WTC11 (cell line): Measurements from ENCODE around the gene FAM114A2. TPM values are rescaled to one million over a fixed set of nuclear protein-coding genes. Genes with fewer than 3 reads are reported as not detected.

Source experiments
- ATAC-seq: fragments of 200-7000 bp; cut with Tn5 transposase; 2 replicates; pipeline ENCODE4 v1.10.0; 2021; ENCODE audit warnings: mild to moderate bottlenecking, moderate library complexity
- CTCF ChIA-PET: fragments of 300-600 bp; sonication (Branson Sonifier 250); formaldehyde crosslinking; loops from one replicate; lab custom pipeline; 2021; ENCODE audit warnings: antibody characterized with exemption; lab: Charles Lee
- POLR2A ChIA-PET: fragments of 350-600 bp; sonication (Branson Sonifier 250); formaldehyde crosslinking; loops from one replicate; lab custom pipeline; 2021; ENCODE audit warnings: antibody characterized with exemption; lab: Charles Lee
- DNase-seq: peaks from one replicate; pipeline ENCODE4 v3.0.0; 2021; ENCODE audit warnings: low spot score
- H3K27ac Mint-ChIP-seq: 2 replicates; pipeline ENCODE4 v1.8.0; 2021; ENCODE audit warnings: mixed read lengths
- H3K27me3 Mint-ChIP-seq: 2 replicates; pipeline ENCODE4 v1.8.0; 2021; ENCODE audit warnings: low read depth, mild to moderate bottlenecking, moderate library complexity, mixed read lengths
- H3K36me3 Mint-ChIP-seq: 2 replicates; pipeline ENCODE4 v1.8.0; 2021; ENCODE audit warnings: mixed read lengths
- H3K4me1 Mint-ChIP-seq: 2 replicates; pipeline ENCODE4 v1.8.0; 2022; ENCODE audit warnings: mixed read lengths
- H3K4me3 Mint-ChIP-seq: 2 replicates; pipeline ENCODE4 v1.8.0; 2021; ENCODE audit warnings: mild to moderate bottlenecking, moderate library complexity, mixed read lengths
- H3K9me3 Mint-ChIP-seq: 2 replicates; pipeline ENCODE4 v1.8.0; 2021; ENCODE audit warnings: mixed read lengths
- ATF2 ChIP-seq: sonication (generic); formaldehyde crosslinking; IDR thresholded peaks from 2 replicates; pipeline ENCODE4 v1.8.1; 2022; ENCODE audit warnings: low read depth, missing genetic modification reagents, borderline replicate concordance
- CBFB ChIP-seq: sonication (generic); formaldehyde crosslinking; IDR thresholded peaks from 2 replicates; pipeline ENCODE4 v1.8.1; 2022; ENCODE audit warnings: mild to moderate bottlenecking, low read depth, missing genetic modification reagents
- CDX4 ChIP-seq: fragments of 250-450 bp; sonication (Bioruptor Pico); IDR thresholded peaks from 2 replicates; pipeline ENCODE4 v1.9.0; 2021; ENCODE audit warnings: moderate library complexity, mild to moderate bottlenecking, inconsistent platforms, borderline replicate concordance
- ELF4 ChIP-seq: sonication (generic); formaldehyde crosslinking; IDR thresholded peaks from 2 replicates; pipeline ENCODE4 v1.8.1; 2022; ENCODE audit warnings: low read depth, mild to moderate bottlenecking, moderate library complexity, missing genetic modification reagents
- EMX1 ChIP-seq: fragments of 250-450 bp; sonication (Bioruptor Pico); IDR thresholded peaks from 2 replicates; pipeline ENCODE4 v1.8.0; 2021; ENCODE audit warnings: mild to moderate bottlenecking
- FOXK1 ChIP-seq: sonication (generic); formaldehyde crosslinking; IDR thresholded peaks from 2 replicates; pipeline ENCODE4 v1.8.0; 2022; ENCODE audit warnings: mild to moderate bottlenecking, moderate library complexity, missing genetic modification reagents
- GRHL2 ChIP-seq: fragments of 250-450 bp; sonication (Bioruptor Pico); IDR thresholded peaks from 2 replicates; pipeline ENCODE4 v1.8.0; 2022; ENCODE audit warnings: mild to moderate bottlenecking, moderate library complexity; ENCODE audit not compliant: insufficient replicate concordance, severe bottlenecking
- JAZF1 ChIP-seq: fragments of 250-450 bp; sonication (Bioruptor Pico); IDR thresholded peaks from 2 replicates; pipeline ENCODE4 v1.9.0; 2021; ENCODE audit warnings: moderate library complexity, mild to moderate bottlenecking, inconsistent platforms
- NFATC4 ChIP-seq: fragments of 250-450 bp; sonication (Bioruptor Pico); IDR thresholded peaks from 2 replicates; pipeline ENCODE4 v1.9.0; 2021; ENCODE audit warnings: mild to moderate bottlenecking
- NR1H2 ChIP-seq: sonication (generic); formaldehyde crosslinking; IDR thresholded peaks from 2 replicates; pipeline ENCODE4 v1.9.0; 2021; ENCODE audit warnings: mild to moderate bottlenecking, moderate library complexity, missing genetic modification reagents
- OVOL2 ChIP-seq: fragments of 250-450 bp; sonication (Bioruptor Pico); IDR thresholded peaks from 2 replicates; pipeline ENCODE4 v1.9.0; 2021; ENCODE audit warnings: mild to moderate bottlenecking, borderline replicate concordance
- RELA ChIP-seq: sonication (generic); formaldehyde crosslinking; IDR thresholded peaks from 2 replicates; pipeline ENCODE4 v1.8.1; 2022; ENCODE audit warnings: missing genetic modification reagents, mild to moderate bottlenecking, borderline replicate concordance
- STAT6 ChIP-seq: sonication (generic); formaldehyde crosslinking; conservative IDR thresholded peaks from 2 replicates; pipeline ENCODE4 v1.8.1; 2023; ENCODE audit warnings: mild to moderate bottlenecking, low read depth, missing genetic modification reagents, moderate library complexity
- TEAD1 ChIP-seq: sonication (generic); formaldehyde crosslinking; IDR thresholded peaks from 2 replicates; pipeline ENCODE4 v1.8.0; 2022; ENCODE audit warnings: mild to moderate bottlenecking, missing genetic modification reagents
- USF2 ChIP-seq: sonication (generic); formaldehyde crosslinking; IDR thresholded peaks from 2 replicates; pipeline ENCODE4 v1.8.1; 2023; ENCODE audit warnings: mild to moderate bottlenecking, missing genetic modification reagents, moderate library complexity
- ZBTB21 ChIP-seq: sonication (generic); formaldehyde crosslinking; IDR thresholded peaks from 2 replicates; pipeline ENCODE4 v1.8.1; 2023; ENCODE audit warnings: mild to moderate bottlenecking, missing genetic modification reagents, borderline replicate concordance
- ZMAT4 ChIP-seq: fragments of 250-450 bp; sonication (Bioruptor Pico); IDR thresholded peaks from 2 replicates; pipeline ENCODE4 v1.9.0; 2021; ENCODE audit warnings: mild to moderate bottlenecking
- ZNF121 ChIP-seq: sonication (generic); formaldehyde crosslinking; IDR thresholded peaks from 2 replicates; pipeline ENCODE4 v1.8.0; 2023; ENCODE audit warnings: missing genetic modification reagents
- ZNF232 ChIP-seq: sonication (generic); formaldehyde crosslinking; IDR thresholded peaks from 2 replicates; pipeline ENCODE4 v1.8.0; 2022; ENCODE audit warnings: mild to moderate bottlenecking, missing genetic modification reagents
- ZNF263 ChIP-seq: sonication (generic); formaldehyde crosslinking; IDR thresholded peaks from 2 replicates; pipeline ENCODE4 v1.8.1; 2022; ENCODE audit warnings: low read depth, mild to moderate bottlenecking, moderate library complexity, missing genetic modification reagents
- ZNF281 ChIP-seq: sonication (generic); formaldehyde crosslinking; IDR thresholded peaks from 2 replicates; pipeline ENCODE4 v1.8.0; 2023; ENCODE audit warnings: mild to moderate bottlenecking, missing genetic modification reagents
- ZNF317 ChIP-seq: sonication (generic); formaldehyde crosslinking; IDR thresholded peaks from 2 replicates; pipeline ENCODE4 v1.8.1; 2023; ENCODE audit warnings: low read depth, mild to moderate bottlenecking, moderate library complexity, missing genetic modification reagents, borderline replicate concordance
- total RNA-seq: library from RNA; stranded (reverse); gene quantifications from 3 replicates; pipeline ENCODE4 v1.2.3, GENCODE V29; 2021

FAM114A2 gene
- total RNA-seq, 1 experiment from 2014 or later: 10.1 TPM

- ChIA-PET POLR2A (no interaction called here), CTCF (interaction anchor here (1.0 kb wide), 1 partner anchor 18 kb away, joined by 3 read pairs; no protein-coding TSS in a partner anchor)
- TF ChIP-seq FOXK1 (CRISPR knock-in tag) (no peak), CDX4 (CRISPR knock-in tag) (no peak), ZBTB21 (CRISPR knock-in tag) (no peak), USF2 (CRISPR knock-in tag) (no peak), NR1H2 (CRISPR knock-in tag) (no peak), ZNF281 (CRISPR knock-in tag) (no peak), JAZF1 (CRISPR knock-in tag) (no peak), ZNF263 (CRISPR knock-in tag) (no peak), ELF4 (no peak), RELA (CRISPR knock-in tag) (no peak), ZNF317 (CRISPR knock-in tag) (no peak), GRHL2 (CRISPR knock-in tag) (no peak), ZNF121 (CRISPR knock-in tag) (no peak), NFATC4 (CRISPR knock-in tag) (no peak), ATF2 (CRISPR knock-in tag) (no peak), ZNF232 (no peak), CBFB (CRISPR knock-in tag) (no peak), OVOL2 (CRISPR knock-in tag) (no peak)
- Mint-ChIP-seq H3K36me3 (peaks cover 9% of the 10 kb centered on the region), H3K4me3 (no peak overlapping the region), H3K27me3 (peaks cover 3% of the 10 kb centered on the region; the same call in 1 of the 2 replicates), H3K4me1 (peaks cover 18% of the 10 kb centered on the region), H3K27ac (no peak overlapping the region), H3K9me3 (no peaks in the 10 kb centered on the region)
- ATAC-seq (no peak), DNase-seq (no peak)
Observed at GRCh38 chr5:154055201-154055600, 16.5 kb upstream of the FAM114A2 start.

GRCh38 chr5:154053468-154053867 is 14.8 kb upstream of the FAM114A2 start:
- H3K9me3 Mint-ChIP-seq: no peaks in the 10 kb centered on the region
- DNase-seq (no peak), ATAC-seq (no peak)
- peaks cover 8% of the 10 kb centered on the region for H3K4me1 Mint-ChIP-seq
- peaks cover 9% of the 10 kb centered on the region for H3K36me3 Mint-ChIP-seq
- H3K27me3 Mint-ChIP-seq: no peaks in the 10 kb centered on the region
- ChIA-PET CTCF (no interaction called here), POLR2A (no interaction called here)
- TF ChIP-seq ZMAT4 (CRISPR knock-in tag): no peak
- TF ChIP-seq TEAD1 (CRISPR knock-in tag): no peak
- no peak for TF ChIP-seq STAT6 (CRISPR knock-in tag)
- TF ChIP-seq EMX1 (CRISPR knock-in tag): no peak
- H3K4me3 Mint-ChIP-seq: no peak overlapping the region
- H3K27ac Mint-ChIP-seq: no peak overlapping the region
